ENCODE results near the gene DOP1A. TPM values are rescaled to one million over a fixed set of nuclear protein-coding genes. Genes with fewer than 3 reads are reported as not detected.
A peak's percentile ranks its signal among the peaks of the same experiment; 100 is the strongest.

DOP1A gene
- total RNA-seq, 1 donor from 2014 or later, result 4.4 TPM

DNA sequence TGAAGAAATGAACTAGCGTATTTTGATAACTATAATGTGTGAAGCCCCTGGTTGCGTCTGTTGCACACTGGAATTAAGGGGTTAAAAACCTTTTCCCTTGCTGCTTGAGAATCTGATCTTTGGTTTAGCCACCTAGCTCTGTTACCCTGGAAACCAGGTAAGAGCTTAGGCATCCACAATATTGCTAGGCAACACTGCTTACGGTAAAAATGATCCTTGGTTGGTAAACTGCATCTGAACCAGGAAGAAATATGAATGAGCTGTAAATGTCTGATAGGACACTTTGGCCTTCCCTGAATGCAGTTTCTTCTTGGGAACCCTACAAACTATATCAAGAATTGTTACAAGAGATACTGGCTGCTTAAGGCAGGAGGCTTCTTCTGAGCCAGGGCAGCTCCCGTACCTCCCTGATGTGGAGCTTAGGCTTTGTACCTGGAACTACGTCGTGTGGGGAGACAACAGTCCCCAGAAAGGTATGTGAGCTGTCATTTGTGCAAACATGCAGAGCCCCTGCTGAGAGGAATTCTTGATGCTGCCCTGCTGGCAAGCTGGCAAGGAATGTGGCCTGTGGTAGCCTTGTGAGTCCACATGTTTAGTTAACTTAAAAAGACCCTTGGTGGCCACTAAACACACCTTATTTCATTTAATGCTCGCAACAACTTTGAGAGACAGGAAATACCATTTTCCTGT is 20.3 kb upstream of the DOP1A start:
- no peak for DNase-seq (ENCODE audit: low read depth)
- H3K4me3 ChIP-seq (ENCODE audit: low read depth, low read length), result no peak overlapping the region
- TF ChIP-seq, protein P1, sequence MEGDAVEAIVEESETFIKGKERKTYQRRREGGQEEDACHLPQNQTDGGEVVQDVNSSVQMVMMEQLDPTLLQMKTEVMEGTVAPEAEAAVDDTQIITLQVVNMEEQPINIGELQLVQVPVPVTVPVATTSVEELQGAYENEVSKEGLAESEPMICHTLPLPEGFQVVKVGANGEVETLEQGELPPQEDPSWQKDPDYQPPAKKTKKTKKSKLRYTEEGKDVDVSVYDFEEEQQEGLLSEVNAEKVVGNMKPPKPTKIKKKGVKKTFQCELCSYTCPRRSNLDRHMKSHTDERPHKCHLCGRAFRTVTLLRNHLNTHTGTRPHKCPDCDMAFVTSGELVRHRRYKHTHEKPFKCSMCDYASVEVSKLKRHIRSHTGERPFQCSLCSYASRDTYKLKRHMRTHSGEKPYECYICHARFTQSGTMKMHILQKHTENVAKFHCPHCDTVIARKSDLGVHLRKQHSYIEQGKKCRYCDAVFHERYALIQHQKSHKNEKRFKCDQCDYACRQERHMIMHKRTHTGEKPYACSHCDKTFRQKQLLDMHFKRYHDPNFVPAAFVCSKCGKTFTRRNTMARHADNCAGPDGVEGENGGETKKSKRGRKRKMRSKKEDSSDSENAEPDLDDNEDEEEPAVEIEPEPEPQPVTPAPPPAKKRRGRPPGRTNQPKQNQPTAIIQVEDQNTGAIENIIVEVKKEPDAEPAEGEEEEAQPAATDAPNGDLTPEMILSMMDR (conservative IDR thresholded peaks at IDR 0.05; ENCODE audit: low read depth, low read length), result no peak

DNA sequence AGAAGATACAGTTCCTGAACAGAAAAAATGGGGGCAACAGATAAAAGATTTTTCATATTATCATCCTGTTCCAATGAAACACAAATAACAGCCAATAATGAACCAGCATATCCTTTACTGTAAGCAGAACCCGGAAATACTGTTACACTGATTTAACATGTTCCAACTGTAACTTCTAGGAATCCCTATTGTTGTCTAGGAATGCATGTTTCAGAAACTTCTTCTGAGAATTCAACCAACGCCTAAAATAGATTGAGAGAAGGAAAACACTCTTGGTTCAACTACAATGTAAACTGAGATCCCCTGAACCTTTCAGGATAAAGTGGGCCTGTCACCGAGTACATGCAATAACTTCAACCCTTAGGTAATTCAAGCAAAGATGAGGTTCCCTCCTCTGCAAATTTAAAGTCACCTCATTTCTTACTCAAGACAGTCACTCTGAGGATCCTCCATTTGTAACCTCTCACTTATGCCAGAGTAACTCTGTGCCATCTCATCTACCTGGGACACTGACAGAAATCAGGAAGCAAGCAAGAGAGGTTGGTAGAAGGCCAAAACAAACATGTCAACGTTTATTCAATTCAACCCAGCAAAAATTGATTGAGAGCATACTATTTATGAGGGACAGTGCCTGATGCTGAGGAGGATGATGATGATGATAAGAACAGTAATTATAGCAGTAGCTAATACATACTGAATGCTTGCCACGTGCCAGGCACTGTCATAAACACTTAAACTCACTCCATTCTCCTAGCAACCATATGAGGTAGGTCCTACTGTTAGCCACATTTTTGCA is 15.9 kb upstream of the DOP1A start:
- H3K4me3 ChIP-seq (ENCODE audit: low read depth, low read length), result no peak overlapping the region
- DNase-seq (ENCODE audit: low read depth), result no peak
- TF ChIP-seq, protein P1 (conservative IDR thresholded peaks at IDR 0.05; ENCODE audit: low read depth, low read length), result no peak

DNA sequence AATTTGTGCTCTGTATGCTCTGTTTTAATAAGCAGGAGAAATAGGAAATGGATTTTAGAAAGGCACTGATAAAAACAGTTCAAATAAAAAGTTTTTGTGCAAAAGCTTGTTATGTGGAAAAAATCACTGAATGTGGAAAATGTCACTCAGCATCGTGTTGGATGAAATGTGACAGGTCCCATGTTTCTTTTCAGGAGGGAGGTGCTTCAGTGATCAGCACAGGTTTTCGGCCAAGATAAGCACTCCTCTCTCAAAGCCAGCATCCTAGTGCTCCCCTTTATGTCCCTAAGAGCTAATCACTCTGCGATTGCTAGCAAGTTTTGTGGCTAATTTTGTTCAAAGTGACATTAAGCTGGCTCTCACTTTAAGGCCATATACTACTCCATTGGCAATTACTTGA is 13.8 kb upstream of the DOP1A start:
- TF ChIP-seq, protein P1 (conservative IDR thresholded peaks at IDR 0.05; ENCODE audit: low read depth, low read length), result no peak

DNA sequence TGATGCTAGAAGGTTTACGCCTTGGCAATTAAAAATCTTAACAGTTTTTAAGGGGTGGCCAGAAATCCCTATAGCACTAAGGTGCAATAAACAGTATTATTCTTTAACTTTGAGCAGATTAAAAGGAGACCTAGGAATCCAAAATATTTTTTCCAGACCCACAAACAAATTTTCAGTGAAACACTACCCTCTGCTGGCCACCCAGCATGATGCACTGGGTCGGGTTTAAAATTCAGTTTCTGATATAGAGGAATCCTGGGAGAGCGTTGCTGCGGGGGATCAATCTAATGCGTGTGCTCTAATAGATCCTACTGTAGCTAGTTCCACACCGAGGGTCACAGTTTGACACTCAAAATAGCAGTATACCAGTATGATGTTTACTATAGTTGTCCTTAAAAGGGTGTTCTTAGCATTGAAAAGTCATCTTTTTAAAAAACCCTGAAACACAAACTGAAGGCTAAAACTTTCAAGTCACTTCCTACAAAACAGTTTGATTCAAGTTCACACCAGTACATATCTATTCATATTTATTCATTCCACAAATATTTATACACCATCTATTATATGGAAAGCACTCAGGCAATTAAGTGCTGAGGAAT is 12.0 kb upstream of the DOP1A start:
- no peak for DNase-seq (ENCODE audit: low read depth)
- TF ChIP-seq, protein P1 (conservative IDR thresholded peaks at IDR 0.05; ENCODE audit: low read depth, low read length), result peak; percentile 85
- H3K4me3 ChIP-seq (ENCODE audit: low read depth, low read length), result no peak overlapping the region

More for the DNA sequence above, 13.8 kb upstream of the DOP1A start:
- H3K4me3 ChIP-seq (ENCODE audit: low read depth, low read length), result no peak overlapping the region
- no peak for DNase-seq (ENCODE audit: low read depth)

DNA sequence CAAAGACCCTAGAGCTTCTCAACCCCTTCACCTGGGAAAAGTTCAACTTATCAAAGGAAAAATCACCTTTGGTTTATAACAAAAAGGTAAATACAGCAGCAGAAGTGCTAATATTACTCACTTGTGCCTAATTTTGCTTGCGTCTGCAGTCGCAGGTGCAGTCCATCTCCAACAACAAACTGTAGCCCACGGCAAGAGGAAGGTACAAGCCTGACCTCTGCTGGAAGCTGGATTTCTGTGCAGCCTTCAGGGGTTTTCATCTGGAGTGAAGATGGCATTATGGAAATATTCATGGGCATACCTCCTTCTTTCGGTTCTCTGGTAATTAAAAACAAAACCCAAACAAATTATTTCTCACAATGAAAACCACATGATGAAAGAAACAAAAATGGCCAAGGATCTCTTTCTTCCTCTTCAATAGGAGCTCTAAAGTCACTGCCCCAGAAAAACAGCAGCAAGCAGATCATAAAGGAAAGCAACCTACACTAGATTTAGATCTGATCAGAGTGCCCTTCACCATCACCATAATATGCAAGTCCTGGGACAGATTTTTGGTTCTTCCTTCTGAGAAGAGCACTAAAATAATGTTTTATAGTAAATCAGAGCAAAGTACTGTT is 9.7 kb upstream of the DOP1A start:
- no peak for DNase-seq (ENCODE audit: low read depth)
- TF ChIP-seq, protein P1 (conservative IDR thresholded peaks at IDR 0.05; ENCODE audit: low read depth, low read length), result peak; percentile 94
- no peak overlapping the region for H3K4me3 ChIP-seq (ENCODE audit: low read depth, low read length)

DNA sequence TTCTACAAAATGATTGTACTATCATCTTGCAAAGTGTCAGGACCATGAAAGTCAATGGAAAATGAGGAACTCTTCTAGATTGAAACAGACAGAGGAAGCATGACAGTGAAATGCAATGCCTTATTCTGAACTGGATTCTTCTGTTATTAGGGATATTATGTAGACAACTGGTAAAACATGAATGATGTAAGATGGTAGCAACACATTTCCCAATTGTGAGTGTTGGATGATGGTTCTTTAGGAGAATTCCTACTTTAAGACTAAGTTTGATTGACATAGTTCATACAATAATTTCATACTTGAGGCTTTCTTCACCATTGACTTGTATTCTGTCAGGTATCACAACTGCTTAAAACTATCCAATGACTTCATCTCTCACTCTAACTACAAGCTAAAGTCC is 6.3 kb upstream of the DOP1A start:
- DNase-seq (ENCODE audit: low read depth), result no peak
- TF ChIP-seq, protein P1 (conservative IDR thresholded peaks at IDR 0.05; ENCODE audit: low read depth, low read length), result no peak

More for the DNA sequence above, 6.3 kb upstream of the DOP1A start:
- H3K4me3 ChIP-seq (ENCODE audit: low read depth, low read length), result no peak overlapping the region

Data from epithelial cell of proximal tubule (primary cell).